Measurements from ENCODE around the gene IRX4.

Gene IRX4

GRCh38 chr5:1912951-1913565, 30.3 kb upstream of the IRX4 start:
- no peak for DNase-seq

- DNase-seq = no peak
These were observed 29.1 kb upstream of the IRX4 start for GRCh38 chr5:1911773-1912235.

- no peak for DNase-seq
These were observed 28.4 kb upstream of the IRX4 start for GRCh38 chr5:1910861-1911772.

- no peak for DNase-seq
These were observed 27.5 kb upstream of the IRX4 start for GRCh38 chr5:1910081-1910760.

- no peak for DNase-seq
These were observed 26.7 kb upstream of the IRX4 start for GRCh38 chr5:1909346-1909985.

- DNase-seq = no peak
These were observed 26.2 kb upstream of the IRX4 start for GRCh38 chr5:1908931-1909330.

- no peak for DNase-seq
These were observed 24.9 kb upstream of the IRX4 start for GRCh38 chr5:1907616-1908015.

- DNase-seq = no peak
These were observed 22.4 kb upstream of the IRX4 start for GRCh38 chr5:1905108-1905507.

- DNase-seq = no peak
These were observed 19.3 kb upstream of the IRX4 start for GRCh38 chr5:1901983-1902382.

- DNase-seq = no peak
These were observed 18.3 kb upstream of the IRX4 start for GRCh38 chr5:1901061-1901460.

GRCh38 chr5:1899201-1899600, 16.5 kb upstream of the IRX4 start:
- no peak for DNase-seq

GRCh38 chr5:1897816-1898450, 15.2 kb upstream of the IRX4 start:
- no peak for DNase-seq

GRCh38 chr5:1897386-1897785, 14.7 kb upstream of the IRX4 start:
- no peak for DNase-seq

GRCh38 chr5:1896602-1897376, 14.1 kb upstream of the IRX4 start:
- no peak for DNase-seq

GRCh38 chr5:1895739-1896420, 13.2 kb upstream of the IRX4 start:
- no peak for DNase-seq

GRCh38 chr5:1894243-1894642, 11.5 kb upstream of the IRX4 start:
- no peak for DNase-seq

- DNase-seq = no peak
These were observed 11.0 kb upstream of the IRX4 start for GRCh38 chr5:1893754-1894153.

- DNase-seq = no peak
These were observed 10.1 kb upstream of the IRX4 start for GRCh38 chr5:1892685-1893445.

- DNase-seq = no peak
These were observed 9.5 kb upstream of the IRX4 start for GRCh38 chr5:1892211-1892610.

- DNase-seq = no peak
These were observed 8.7 kb upstream of the IRX4 start for GRCh38 chr5:1891391-1891790.

- DNase-seq = no peak
These were observed 7.6 kb upstream of the IRX4 start for GRCh38 chr5:1890296-1890695.
